ENCODE measurements around the gene SYAP1.

DNA sequence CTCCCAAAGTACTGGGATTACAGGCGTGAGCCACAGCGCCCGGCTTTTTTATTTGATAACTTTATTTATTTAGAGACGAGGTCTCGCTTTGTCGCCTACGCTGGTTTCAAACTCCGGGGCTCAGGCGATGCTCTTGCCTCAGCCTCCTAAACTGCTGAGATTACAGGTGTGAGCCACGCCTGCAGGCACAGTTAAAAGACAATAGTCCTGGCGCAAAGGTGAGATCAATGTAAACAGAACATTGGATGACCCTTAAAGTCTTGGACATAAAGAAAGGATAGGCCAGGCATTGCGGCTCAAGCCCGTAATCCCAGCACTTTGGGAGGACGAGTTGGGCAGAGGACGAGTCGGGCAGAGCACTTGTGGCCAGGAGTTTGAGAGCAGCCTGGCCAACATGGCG lies 64.0 kb downstream of the SYAP1 start:
- TF ChIP-seq, protein P1, sequence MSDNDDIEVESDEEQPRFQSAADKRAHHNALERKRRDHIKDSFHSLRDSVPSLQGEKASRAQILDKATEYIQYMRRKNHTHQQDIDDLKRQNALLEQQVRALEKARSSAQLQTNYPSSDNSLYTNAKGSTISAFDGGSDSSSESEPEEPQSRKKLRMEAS (CRISPR knock-in tag; IDR thresholded peaks at IDR 0.05): no peak
- TF ChIP-seq, protein P2, sequence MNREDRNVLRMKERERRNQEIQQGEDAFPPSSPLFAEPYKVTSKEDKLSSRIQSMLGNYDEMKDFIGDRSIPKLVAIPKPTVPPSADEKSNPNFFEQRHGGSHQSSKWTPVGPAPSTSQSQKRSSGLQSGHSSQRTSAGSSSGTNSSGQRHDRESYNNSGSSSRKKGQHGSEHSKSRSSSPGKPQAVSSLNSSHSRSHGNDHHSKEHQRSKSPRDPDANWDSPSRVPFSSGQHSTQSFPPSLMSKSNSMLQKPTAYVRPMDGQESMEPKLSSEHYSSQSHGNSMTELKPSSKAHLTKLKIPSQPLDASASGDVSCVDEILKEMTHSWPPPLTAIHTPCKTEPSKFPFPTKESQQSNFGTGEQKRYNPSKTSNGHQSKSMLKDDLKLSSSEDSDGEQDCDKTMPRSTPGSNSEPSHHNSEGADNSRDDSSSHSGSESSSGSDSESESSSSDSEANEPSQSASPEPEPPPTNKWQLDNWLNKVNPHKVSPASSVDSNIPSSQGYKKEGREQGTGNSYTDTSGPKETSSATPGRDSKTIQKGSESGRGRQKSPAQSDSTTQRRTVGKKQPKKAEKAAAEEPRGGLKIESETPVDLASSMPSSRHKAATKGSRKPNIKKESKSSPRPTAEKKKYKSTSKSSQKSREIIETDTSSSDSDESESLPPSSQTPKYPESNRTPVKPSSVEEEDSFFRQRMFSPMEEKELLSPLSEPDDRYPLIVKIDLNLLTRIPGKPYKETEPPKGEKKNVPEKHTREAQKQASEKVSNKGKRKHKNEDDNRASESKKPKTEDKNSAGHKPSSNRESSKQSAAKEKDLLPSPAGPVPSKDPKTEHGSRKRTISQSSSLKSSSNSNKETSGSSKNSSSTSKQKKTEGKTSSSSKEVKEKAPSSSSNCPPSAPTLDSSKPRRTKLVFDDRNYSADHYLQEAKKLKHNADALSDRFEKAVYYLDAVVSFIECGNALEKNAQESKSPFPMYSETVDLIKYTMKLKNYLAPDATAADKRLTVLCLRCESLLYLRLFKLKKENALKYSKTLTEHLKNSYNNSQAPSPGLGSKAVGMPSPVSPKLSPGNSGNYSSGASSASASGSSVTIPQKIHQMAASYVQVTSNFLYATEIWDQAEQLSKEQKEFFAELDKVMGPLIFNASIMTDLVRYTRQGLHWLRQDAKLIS (CRISPR knock-in tag; IDR thresholded peaks at IDR 0.05; ENCODE audit: borderline replicate concordance): no peak
- TF ChIP-seq NFYB (CRISPR knock-in tag; conservative IDR thresholded peaks at IDR 0.05; ENCODE audit: low read depth): no peak
- TF ChIP-seq, protein P3, sequence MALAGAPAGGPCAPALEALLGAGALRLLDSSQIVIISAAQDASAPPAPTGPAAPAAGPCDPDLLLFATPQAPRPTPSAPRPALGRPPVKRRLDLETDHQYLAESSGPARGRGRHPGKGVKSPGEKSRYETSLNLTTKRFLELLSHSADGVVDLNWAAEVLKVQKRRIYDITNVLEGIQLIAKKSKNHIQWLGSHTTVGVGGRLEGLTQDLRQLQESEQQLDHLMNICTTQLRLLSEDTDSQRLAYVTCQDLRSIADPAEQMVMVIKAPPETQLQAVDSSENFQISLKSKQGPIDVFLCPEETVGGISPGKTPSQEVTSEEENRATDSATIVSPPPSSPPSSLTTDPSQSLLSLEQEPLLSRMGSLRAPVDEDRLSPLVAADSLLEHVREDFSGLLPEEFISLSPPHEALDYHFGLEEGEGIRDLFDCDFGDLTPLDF (CRISPR knock-in tag; IDR thresholded peaks at IDR 0.05): no peak
- no peak for TF ChIP-seq FOXP1 (CRISPR knock-in tag; IDR thresholded peaks at IDR 0.05; ENCODE audit: borderline replicate concordance)
- TF ChIP-seq, protein P4, sequence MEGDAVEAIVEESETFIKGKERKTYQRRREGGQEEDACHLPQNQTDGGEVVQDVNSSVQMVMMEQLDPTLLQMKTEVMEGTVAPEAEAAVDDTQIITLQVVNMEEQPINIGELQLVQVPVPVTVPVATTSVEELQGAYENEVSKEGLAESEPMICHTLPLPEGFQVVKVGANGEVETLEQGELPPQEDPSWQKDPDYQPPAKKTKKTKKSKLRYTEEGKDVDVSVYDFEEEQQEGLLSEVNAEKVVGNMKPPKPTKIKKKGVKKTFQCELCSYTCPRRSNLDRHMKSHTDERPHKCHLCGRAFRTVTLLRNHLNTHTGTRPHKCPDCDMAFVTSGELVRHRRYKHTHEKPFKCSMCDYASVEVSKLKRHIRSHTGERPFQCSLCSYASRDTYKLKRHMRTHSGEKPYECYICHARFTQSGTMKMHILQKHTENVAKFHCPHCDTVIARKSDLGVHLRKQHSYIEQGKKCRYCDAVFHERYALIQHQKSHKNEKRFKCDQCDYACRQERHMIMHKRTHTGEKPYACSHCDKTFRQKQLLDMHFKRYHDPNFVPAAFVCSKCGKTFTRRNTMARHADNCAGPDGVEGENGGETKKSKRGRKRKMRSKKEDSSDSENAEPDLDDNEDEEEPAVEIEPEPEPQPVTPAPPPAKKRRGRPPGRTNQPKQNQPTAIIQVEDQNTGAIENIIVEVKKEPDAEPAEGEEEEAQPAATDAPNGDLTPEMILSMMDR (IDR thresholded peaks at IDR 0.05): no peak
- TF ChIP-seq, protein P5, sequence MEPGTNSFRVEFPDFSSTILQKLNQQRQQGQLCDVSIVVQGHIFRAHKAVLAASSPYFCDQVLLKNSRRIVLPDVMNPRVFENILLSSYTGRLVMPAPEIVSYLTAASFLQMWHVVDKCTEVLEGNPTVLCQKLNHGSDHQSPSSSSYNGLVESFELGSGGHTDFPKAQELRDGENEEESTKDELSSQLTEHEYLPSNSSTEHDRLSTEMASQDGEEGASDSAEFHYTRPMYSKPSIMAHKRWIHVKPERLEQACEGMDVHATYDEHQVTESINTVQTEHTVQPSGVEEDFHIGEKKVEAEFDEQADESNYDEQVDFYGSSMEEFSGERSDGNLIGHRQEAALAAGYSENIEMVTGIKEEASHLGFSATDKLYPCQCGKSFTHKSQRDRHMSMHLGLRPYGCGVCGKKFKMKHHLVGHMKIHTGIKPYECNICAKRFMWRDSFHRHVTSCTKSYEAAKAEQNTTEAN (CRISPR knock-in tag; IDR thresholded peaks at IDR 0.05): no peak
- TF ChIP-seq ZNF121 (CRISPR knock-in tag; IDR thresholded peaks at IDR 0.05): no peak
